ENCODE measurements around the gene OR2A25.

OR2A25 gene

GRCh38 chr7:144109283-144109682 is 39.7 kb downstream of the OR2A25 start, which contains the start of gene OR2A2:
Gene OR2A2 (plus strand): TSS chr7:144109583. CDS start chr7:144109583, 0 bp downstream.
- TF ChIP-seq, protein P1, sequence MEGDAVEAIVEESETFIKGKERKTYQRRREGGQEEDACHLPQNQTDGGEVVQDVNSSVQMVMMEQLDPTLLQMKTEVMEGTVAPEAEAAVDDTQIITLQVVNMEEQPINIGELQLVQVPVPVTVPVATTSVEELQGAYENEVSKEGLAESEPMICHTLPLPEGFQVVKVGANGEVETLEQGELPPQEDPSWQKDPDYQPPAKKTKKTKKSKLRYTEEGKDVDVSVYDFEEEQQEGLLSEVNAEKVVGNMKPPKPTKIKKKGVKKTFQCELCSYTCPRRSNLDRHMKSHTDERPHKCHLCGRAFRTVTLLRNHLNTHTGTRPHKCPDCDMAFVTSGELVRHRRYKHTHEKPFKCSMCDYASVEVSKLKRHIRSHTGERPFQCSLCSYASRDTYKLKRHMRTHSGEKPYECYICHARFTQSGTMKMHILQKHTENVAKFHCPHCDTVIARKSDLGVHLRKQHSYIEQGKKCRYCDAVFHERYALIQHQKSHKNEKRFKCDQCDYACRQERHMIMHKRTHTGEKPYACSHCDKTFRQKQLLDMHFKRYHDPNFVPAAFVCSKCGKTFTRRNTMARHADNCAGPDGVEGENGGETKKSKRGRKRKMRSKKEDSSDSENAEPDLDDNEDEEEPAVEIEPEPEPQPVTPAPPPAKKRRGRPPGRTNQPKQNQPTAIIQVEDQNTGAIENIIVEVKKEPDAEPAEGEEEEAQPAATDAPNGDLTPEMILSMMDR (IDR thresholded peaks at IDR 0.05) = no peak

DNA sequence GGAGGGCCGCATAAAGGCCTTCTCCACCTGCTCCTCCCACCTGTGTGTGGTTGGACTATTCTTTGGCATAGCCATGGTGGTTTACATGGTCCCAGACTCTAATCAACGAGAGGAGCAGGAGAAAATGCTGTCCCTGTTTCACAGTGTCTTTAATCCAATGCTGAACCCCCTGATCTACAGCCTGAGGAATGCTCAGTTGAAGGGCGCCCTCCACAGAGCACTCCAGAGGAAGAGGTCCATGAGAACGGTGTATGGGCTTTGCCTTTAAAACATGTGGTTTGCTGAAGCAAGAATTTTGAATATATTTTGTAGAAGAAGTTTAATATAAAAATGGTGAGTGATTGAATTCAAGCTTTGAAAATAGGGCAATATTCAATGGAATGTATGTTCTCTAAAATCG is 40.7 kb downstream of the OR2A25 start:
- TF ChIP-seq, protein P1 (IDR thresholded peaks at IDR 0.05) = no peak

- TF ChIP-seq, protein P1 (IDR thresholded peaks at IDR 0.05) = no peak
Observed at GRCh38 chr7:144113651-144114050, 44.0 kb downstream of the OR2A25 start.

DNA sequence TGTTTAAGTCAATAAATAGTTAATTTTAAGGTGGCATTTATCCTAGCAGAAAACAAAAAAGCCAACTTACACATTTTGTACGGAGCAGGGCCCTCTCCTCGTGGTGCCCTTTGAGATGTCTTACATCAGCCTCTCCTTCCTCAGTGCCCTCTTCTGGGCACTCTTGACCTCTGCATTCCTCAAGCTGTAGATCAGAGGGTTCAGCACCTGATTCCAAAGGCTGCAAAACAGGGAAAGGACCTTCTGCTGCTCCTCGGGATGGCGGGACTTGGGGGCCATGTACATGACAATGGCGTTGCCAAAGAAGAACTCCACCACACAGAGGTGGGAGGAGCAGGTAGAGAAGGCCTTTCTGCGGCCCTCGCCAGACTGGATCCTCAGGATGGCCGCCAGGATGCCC is 48.7 kb downstream of the OR2A25 start:
- TF ChIP-seq, protein P1 (IDR thresholded peaks at IDR 0.05) = no peak

GRCh38 chr7:144122876-144123275 is 53.3 kb downstream of the OR2A25 start, which contains the start of gene OR2A14:
Gene OR2A14 (plus strand): TSS chr7:144123176. CDS start chr7:144129113, 5,937 bp downstream.
- TF ChIP-seq, protein P1 (IDR thresholded peaks at IDR 0.05) = no peak
